Measurements from ENCODE around the gene CHURC1. TPM values are rescaled to one million over a fixed set of nuclear protein-coding genes. Genes with fewer than 3 reads are reported as not detected.

Gene CHURC1
- total RNA-seq, 1 donor from 2014 or later = 59.8 TPM

- Histone ChIP-seq H3K4me3 (peak overlapping the region; percentile 78), H3K36me3 (no peaks in the 10 kb centered on the region), H3K9me3 (ENCODE audit: low read depth) (no peaks in the 10 kb centered on the region), H3K79me2 (ENCODE audit: low read depth) (no peaks in the 10 kb centered on the region), H3K9ac (no peak overlapping the region), H3K27me3 (peaks cover 94% of the 10 kb centered on the region), H2AFZ (replicated peaks) (peak overlapping the region; percentile 80), H3K4me1 (peaks cover 5% of the 10 kb centered on the region), H4K20me1 (ENCODE audit: low read depth) (peaks cover 8% of the 10 kb centered on the region), H3K27ac (no peak overlapping the region), H3F3A (ENCODE audit: low read depth) (peaks cover 11% of the 10 kb centered on the region), H3K4me2 (peak overlapping the region; percentile 98)
- peak; percentile 86 for DNase-seq (ENCODE audit: low spot score)
- peaks cover 42% of the 10 kb centered on the region for H3K27me3 Mint-ChIP-seq (ENCODE audit: insufficient read depth, low read depth)
- TF ChIP-seq CTCF (IDR thresholded peaks at IDR 0.05) (peak; percentile 21), EZH2 (IDR thresholded peaks at IDR 0.05) (peak; percentile 44), EZH2phosphoT487 (IDR thresholded peaks at IDR 0.05) (no peak)
- H3K4me1 Mint-ChIP-seq = peaks cover 6% of the 10 kb centered on the region
- H3K4me3 Mint-ChIP-seq = peak overlapping the region; percentile 86
- no peaks in the 10 kb centered on the region for H3K9me3 Mint-ChIP-seq
- H3K27ac Mint-ChIP-seq = no peak overlapping the region
- H3K36me3 Mint-ChIP-seq = no peaks in the 10 kb centered on the region
These were observed 33.8 kb upstream of the CHURC1 start for GRCh38 chr14:64880221-64881121.

- Histone ChIP-seq H3K9ac (no peak overlapping the region), H3K9me3 (ENCODE audit: low read depth) (no peaks in the 10 kb centered on the region), H2AFZ (replicated peaks) (no peak overlapping the region), H3K4me1 (peaks cover 5% of the 10 kb centered on the region), H3K36me3 (no peaks in the 10 kb centered on the region), H3K4me2 (no peak overlapping the region), H3F3A (ENCODE audit: low read depth) (no peaks in the 10 kb centered on the region), H3K79me2 (ENCODE audit: low read depth) (no peaks in the 10 kb centered on the region), H3K27me3 (peaks cover 47% of the 10 kb centered on the region), H3K27ac (no peak overlapping the region), H4K20me1 (ENCODE audit: low read depth) (peaks cover 8% of the 10 kb centered on the region), H3K4me3 (no peak overlapping the region)
- no peaks in the 10 kb centered on the region for H3K9me3 Mint-ChIP-seq
- H3K36me3 Mint-ChIP-seq = no peaks in the 10 kb centered on the region
- H3K27me3 Mint-ChIP-seq (ENCODE audit: insufficient read depth, low read depth) = peaks cover 19% of the 10 kb centered on the region
- no peak for TF ChIP-seq EZH2phosphoT487 (IDR thresholded peaks at IDR 0.05)
- no peak for TF ChIP-seq CTCF (IDR thresholded peaks at IDR 0.05)
- TF ChIP-seq EZH2 (IDR thresholded peaks at IDR 0.05) = no peak
- DNase-seq (ENCODE audit: low spot score) = no peak
- H3K4me1 Mint-ChIP-seq = no peaks in the 10 kb centered on the region
- no peak overlapping the region for H3K27ac Mint-ChIP-seq
- H3K4me3 Mint-ChIP-seq = no peak overlapping the region
These were observed 28.7 kb upstream of the CHURC1 start for GRCh38 chr14:64885559-64885958.

- Histone ChIP-seq H3K9me3 (ENCODE audit: low read depth) (no peaks in the 10 kb centered on the region), H3K4me3 (no peak overlapping the region), H3K4me2 (no peak overlapping the region), H3K27me3 (peaks cover 9% of the 10 kb centered on the region), H3K9ac (no peak overlapping the region), H4K20me1 (ENCODE audit: low read depth) (no peaks in the 10 kb centered on the region), H3K27ac (no peak overlapping the region), H3K4me1 (no peaks in the 10 kb centered on the region), H3K36me3 (no peaks in the 10 kb centered on the region), H3F3A (ENCODE audit: low read depth) (no peaks in the 10 kb centered on the region), H3K79me2 (ENCODE audit: low read depth) (no peaks in the 10 kb centered on the region), H2AFZ (replicated peaks) (no peak overlapping the region)
- H3K4me3 Mint-ChIP-seq = no peak overlapping the region
- no peak overlapping the region for H3K27ac Mint-ChIP-seq
- H3K4me1 Mint-ChIP-seq = no peaks in the 10 kb centered on the region
- H3K36me3 Mint-ChIP-seq = no peaks in the 10 kb centered on the region
- no peaks in the 10 kb centered on the region for H3K9me3 Mint-ChIP-seq
- DNase-seq (ENCODE audit: low spot score) = no peak
- H3K27me3 Mint-ChIP-seq (ENCODE audit: insufficient read depth, low read depth) = peaks cover 3% of the 10 kb centered on the region
- TF ChIP-seq EZH2phosphoT487 (IDR thresholded peaks at IDR 0.05) = no peak
- TF ChIP-seq CTCF (IDR thresholded peaks at IDR 0.05) = no peak
- TF ChIP-seq EZH2 (IDR thresholded peaks at IDR 0.05) = no peak
These were observed 24.9 kb upstream of the CHURC1 start for GRCh38 chr14:64889352-64889751.

Measured in neural progenitor cell (in vitro differentiated cells).